ENCODE data around the gene AOPEP.

- TF ChIP-seq EP300 (IDR thresholded peaks at IDR 0.05; ENCODE audit: borderline replicate concordance) (no peak), FOXM1 (IDR thresholded peaks at IDR 0.05; ENCODE audit: borderline replicate concordance, low read depth) (no peak), TEAD4 (IDR thresholded peaks at IDR 0.05) (no peak), RAD21 (IDR thresholded peaks at IDR 0.05; ENCODE audit: low read depth) (no peak), CREB1 (IDR thresholded peaks at IDR 0.05; ENCODE audit: low read depth) (no peak), CEBPB (IDR thresholded peaks at IDR 0.05) (no peak), TCF12 (IDR thresholded peaks at IDR 0.05; ENCODE audit: low read depth) (no peak), YY1 (IDR thresholded peaks at IDR 0.05; ENCODE audit: low read depth) (no peak), EGR1 (IDR thresholded peaks at IDR 0.05) (no peak), TAF1 (IDR thresholded peaks at IDR 0.05; ENCODE audit: low read depth) (no peak), REST (IDR thresholded peaks at IDR 0.05; ENCODE audit: low read depth) (no peak), MAX (IDR thresholded peaks at IDR 0.05) (no peak), ZBTB7A (IDR thresholded peaks at IDR 0.05; ENCODE audit: low read depth) (no peak), USF1 (IDR thresholded peaks at IDR 0.05) (no peak)
Measured at GRCh38 chr9:94770334-94770733, 43.8 kb downstream of the AOPEP start.
